ACHN (cell line): ENCODE results near the gene PER1.
"Not testable (repeated sequence)": the region's sequence is repeated elsewhere in the genome, so short reads cannot be mapped to it uniquely, and the experiment has no call there.

ENCODE experiments used
- DNase-seq: peaks from one replicate; pipeline ENCODE4 v3.0.0-alpha.2; 2015
- in situ Hi-C: cut with HindIII; loops from 2 replicates; pipeline ENCODE4 v1.10.0; 2017; ENCODE audit warnings: low sequenced_read_pairs, low pct_ligation_motif_present, low pct_unique_long_range_greater_than_20kb

PER1 gene

DNA sequence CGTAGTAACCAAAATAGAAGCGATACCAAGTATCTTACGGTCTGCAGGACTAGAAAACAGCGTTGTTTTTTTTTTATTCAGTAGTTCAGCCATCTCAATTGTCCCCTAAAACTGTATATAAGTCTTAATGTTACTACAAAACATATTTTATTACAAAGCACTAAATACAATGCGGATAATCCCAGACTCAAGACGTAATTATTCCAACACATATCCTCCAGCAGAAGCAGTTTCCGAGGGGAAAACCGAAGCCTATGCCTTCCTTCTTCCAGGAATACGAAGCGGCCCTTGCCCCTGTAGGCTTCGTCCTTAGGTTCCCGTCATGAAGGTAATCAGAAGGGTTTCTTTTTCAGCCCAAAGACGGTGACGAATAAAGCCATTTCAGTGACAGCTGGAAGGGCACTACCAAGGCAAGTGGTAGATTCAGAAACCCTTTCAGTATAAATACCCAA lies 21.7 kb upstream of the PER1 start:
- in situ Hi-C loops = no loop called here
- DNase-seq = no peak

DNA sequence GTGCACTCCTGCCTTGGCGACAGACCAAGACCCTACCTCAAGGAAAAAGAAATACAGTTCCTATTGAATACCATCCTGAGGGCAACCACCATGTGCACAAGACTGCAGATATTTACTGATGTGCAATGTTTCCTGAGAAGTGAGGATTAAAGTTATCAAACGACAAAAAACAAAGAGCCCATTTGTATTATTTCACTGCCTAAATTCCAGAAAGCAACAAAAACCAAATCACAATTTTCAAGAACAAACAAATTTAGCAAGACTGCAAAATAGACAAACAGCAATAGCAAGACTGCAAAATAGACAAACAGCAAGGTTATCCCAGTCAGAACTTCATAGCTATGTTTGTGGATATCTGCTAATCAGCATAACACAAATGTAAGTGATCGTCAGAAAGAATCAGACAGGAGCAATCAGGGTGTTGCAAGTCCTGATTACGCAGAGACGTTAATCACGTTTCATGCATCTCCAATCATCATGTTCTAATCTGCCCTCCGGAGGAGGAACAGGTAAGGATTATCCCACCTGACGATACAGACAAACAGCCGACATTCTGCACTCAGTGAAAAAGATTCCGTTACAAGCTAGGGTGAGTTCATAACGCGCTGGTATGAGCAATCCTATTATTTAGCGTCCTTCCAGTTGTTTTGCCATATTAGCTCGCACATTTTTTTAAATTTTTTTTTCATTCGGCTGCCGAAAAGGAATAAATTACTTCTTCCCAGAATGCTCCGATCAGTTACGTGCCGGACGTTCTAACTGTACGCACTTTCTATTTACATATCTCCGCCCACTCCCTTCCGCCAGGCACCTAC lies 21.1 kb upstream of the PER1 start:
- in situ Hi-C loops = no loop called here
- DNase-seq = peak; percentile 99

DNA sequence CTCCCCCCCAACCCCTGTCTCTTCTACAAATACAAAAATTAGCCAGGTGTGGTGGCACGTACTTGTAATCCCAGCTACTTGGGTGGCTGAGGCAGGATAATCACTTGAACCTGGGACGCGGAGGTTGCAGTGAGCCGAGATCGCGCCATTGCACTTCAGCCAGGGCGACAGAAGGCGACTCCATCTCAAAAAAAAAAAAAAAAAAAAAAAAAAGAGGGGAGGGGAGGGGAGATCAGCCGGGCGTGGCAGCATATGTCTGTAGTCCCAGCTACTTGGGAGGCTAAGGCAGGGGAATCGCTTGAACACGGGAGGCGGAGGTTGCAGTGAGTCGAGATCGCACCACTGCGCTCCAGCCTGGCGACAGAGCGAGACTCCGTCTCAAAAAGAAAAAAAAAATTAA lies 18.0 kb upstream of the PER1 start:
- in situ Hi-C loops, DNase-seq: not testable (repeated sequence)

DNA sequence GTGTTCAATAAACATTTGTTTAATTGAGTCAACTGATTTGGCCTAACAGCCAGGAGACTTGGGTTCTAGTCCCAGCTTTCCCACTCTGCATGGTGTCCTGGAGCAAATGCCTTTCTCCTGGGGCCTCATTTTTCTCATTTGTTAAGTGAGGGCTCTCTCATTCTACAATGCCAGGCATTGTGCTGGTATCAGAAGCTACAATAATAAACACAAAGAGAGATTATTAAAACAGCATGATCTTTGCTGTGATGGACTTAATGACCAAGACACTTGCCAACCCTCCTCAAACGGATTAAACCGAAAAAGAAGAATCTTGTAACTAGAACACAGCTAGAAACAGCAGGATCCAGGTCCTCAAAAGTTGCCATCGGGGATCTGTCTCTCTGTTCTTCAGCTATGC lies 15.3 kb upstream of the PER1 start:
- in situ Hi-C loops = no loop called here
- DNase-seq = no peak

DNA sequence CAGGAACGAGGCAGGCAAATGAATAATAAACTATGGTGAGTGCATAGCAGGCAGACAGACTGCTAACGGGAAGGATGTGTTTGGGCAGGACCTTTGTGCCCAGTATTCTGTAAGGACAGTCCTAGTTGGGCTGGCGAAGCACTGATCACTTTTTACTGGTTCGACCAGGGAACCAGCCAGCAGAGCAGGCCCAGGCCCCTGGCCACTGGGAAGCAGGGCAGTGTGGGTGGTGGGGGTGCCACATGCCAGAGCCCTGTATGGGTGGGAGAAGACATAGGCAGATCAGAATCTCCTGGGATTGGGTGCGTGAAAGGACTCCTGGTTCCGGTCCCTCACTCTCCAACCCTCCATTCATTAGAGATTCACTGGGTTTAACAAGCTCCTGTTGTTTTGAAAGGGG lies 14.5 kb upstream of the PER1 start:
- in situ Hi-C loops = no loop called here
- no peak for DNase-seq

DNA sequence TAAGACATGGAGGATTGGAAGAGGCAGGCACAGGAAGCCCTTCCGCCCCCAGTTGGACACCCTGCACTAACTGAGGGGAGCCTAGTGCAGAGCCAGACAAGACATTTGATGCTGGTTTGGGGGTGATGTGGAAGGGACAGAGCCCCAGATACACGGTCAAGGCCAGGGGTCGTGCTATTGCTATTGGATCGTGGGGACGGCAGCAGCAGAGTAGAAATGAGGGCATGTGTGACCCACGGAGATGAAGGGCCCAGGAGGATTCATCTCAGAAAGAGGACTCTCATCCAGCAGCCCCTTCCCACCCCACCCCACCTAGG lies 12.6 kb upstream of the PER1 start:
- in situ Hi-C loops = no loop called here

DNA sequence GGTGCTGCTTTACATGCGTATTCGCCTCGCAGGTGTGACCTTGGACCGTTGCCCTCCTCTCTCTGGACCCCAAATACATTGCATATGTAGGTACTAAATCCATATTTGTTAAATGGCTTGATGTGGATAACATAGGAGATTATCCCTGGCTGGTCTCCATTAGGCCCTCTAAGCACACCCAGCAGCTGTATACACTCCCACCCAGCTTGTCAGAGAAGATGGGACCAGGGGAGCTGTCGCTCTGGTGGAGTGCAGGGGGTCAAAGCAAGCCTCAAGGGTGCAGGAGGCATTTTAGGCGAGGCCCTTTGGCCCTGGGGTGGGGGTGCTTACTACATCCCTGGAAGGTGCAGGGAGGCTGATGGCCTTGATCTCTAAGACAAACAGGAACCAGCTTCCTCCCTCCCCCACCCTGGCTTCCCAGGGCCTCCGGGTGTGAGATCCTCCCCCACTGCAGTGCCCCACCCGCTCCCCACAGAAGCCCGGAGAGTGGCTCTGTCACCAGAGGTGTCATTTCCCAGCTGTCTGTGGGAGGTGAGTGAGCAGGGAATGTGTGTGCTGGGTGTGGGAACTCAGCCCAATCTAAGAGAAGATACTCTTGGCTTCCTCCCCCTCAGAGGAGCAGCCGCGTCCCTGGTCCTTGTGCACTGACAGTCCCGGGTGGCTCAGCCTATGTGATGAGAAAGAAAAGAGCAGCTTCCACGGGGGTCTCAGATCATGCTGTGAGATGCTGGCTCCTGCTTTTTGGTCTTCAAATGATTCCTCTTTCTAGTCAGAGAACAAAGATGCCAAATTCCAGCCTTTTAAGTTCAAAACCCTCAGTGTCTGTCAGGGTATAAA lies 12.0 kb upstream of the PER1 start:
- no peak for DNase-seq
- in situ Hi-C loops = no loop called here

More for the DNA sequence above, 12.6 kb upstream of the PER1 start:
- DNase-seq = no peak

DNA sequence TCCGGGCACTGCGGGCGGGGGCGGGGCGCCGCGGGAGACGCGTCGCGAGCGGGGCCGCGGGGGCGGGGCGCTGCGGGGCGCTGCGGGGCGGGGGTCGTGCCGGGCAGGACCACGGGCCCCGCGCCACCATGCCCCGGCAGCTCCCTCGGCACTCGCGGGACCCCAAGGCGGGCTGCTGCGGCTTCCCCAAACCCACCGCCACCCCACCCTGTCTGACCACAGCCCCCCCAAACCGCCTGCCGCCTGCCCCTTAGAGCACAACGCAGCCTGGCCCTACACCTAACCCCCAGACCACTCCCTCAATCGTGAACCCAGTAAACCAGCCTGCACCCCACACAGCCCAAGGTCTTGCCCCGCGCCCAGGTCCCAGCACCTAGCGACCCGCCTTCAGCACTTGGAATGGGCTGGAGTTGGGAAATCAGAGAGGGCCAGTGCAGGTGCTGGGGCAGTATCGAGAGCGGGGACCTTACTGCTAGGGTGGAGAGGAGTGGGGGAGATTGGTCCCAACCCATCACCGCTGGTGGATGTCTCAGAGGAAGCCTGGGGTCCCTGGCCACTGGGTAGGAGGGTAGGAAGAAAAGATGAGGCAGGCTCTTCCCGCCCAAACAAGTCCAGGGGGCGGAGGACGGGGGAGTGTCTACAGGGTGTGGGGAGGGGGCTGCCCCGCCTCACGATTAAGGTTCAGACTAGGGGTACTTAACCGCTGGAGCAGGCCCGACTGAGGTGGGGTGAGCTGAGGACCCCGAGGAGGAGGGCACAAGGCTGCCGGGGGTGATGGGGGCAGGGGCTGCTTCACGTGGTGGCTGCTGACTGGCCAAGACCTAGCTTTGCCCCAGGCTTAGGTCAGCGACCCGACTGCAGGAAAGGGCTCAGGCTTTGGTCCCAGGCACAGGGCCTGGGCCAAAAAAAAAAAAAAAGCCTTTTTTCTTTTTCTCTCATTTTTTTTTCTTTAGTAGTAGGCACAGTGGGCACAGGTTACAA lies 11.1 kb upstream of the PER1 start:
- in situ Hi-C loops = no loop called here
- DNase-seq = peak; percentile 30

DNA sequence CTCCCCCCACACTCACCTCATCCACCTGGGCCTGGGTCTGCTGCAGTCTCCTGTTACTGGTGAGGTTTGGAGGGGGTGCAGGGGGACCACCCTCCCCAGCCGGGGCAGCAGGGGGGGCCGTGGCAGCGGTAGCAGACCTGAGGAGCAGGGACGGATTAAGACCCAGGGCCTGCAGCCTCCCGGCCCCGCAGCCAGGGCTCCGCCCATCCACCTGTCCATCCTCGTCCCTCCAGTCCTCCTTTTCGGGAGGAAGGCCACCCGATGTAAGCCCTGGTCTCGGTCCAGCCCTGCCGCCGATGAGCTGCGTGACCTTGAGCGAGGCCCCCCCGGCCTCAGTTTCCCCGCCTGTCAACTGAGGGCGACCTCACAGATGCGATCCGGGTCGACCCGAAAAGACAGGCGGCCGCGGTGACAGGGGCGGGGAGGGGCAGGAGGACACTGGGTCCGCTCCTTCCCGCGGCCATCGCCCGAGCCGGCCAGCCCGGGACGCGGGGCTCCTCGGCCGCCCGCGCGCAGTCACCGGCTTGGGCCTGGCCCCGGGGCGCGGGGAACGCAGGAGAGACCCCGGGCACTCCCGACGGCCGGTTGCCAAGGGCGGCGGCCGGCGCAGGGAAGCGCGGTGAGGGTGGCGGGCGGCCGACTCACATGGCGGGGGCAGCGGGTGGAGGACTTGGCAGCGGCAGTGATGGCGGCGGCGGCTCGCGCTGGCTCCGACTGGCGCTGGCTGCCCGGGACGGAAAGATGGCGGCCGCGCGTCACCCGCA lies 10.2 kb upstream of the PER1 start, which contains the start of gene VAMP2:
Gene VAMP2 (minus strand): TSS at position 716 of the 764 bp plus-strand sequence. CDS start 69 bp downstream, at position 647.
- in situ Hi-C loops = no loop called here
- peak; percentile 78 for DNase-seq

DNA sequence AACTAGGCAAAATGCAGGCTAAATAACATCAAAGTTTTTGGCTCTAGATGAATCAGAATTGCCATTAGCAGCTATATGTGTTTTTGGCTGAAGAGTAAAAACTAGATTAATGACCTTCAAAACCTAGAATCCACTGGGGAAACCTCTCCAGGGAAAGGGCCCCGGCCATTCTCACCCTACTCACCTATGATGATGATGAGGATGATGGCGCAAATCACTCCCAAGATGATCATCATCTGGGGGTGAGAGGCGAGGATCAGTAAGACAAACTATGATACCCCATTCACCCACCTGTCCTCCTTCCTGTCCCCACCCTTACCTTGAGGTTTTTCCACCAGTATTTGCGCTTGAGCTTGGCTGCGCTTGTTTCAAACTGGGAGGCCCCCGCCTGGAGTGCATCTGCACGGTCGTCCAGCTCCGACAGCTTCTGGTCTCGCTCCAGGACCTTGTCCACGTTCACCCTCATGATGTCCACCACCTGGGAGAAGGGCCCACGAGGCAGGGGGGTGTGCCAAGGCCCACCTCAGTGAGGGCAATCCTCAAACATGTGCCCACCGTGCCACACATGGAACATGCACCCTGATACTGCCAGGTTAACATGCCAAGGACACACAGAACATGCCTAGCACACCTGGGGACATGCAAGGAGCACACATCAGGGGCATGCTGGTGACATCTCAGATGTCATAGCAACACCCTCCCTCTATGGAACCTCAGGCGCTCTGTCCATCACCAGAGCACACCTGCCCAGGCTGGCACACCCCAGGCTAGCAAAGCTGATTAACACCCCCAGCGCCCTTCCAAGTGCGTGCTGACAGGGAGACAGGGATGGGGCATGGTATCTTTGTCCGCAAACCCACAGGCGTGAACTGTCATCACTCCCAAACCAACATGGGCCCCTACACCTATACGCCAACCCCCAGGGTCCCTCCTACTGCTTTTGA lies 9.4 kb upstream of the PER1 start:
- no peak for DNase-seq
- in situ Hi-C loops = no loop called here

DNA sequence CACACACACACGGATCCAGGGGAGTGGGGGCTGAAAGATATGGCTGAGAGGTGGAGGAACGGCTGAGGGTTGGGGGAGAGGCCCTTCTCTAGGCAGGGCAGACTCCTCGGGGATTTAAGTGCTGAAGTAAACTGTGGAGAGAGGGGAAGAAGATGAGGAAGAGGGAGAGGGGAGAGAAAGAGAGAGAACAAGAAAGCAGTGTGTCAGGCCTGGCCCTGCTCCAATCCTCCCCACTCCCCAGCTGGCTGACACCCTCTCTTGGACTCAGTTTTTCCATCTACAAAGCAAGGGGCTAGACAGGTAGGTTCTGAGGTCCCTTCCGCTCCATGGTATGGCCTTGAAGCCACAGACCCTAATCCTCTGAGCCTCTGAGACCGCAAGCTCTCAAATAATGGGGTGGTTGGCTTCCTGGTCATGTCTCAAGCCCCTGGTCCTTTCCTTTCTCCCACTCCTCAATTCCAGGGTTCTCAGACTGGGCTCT lies 8.6 kb upstream of the PER1 start:
- DNase-seq = no peak
- in situ Hi-C loops = no loop called here

DNA sequence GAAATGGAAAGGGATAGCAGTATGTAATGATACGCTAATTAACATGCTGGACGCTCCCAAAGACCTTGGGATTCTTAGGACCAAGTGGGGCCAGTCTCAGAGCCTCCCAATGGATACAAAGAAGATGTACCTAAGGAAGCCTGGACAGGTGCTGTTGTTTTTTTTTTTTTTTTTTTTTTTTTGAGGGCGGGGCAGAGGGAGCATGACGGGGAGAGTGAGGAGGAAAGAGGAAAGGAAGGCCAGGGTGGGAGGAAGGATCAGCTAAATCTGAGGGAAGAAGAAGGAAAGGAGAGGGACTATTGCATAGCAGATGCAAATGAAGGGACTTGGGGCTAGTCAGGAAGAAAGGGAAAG lies 8.0 kb upstream of the PER1 start:
- no peak for DNase-seq
- in situ Hi-C loops = no loop called here

DNA sequence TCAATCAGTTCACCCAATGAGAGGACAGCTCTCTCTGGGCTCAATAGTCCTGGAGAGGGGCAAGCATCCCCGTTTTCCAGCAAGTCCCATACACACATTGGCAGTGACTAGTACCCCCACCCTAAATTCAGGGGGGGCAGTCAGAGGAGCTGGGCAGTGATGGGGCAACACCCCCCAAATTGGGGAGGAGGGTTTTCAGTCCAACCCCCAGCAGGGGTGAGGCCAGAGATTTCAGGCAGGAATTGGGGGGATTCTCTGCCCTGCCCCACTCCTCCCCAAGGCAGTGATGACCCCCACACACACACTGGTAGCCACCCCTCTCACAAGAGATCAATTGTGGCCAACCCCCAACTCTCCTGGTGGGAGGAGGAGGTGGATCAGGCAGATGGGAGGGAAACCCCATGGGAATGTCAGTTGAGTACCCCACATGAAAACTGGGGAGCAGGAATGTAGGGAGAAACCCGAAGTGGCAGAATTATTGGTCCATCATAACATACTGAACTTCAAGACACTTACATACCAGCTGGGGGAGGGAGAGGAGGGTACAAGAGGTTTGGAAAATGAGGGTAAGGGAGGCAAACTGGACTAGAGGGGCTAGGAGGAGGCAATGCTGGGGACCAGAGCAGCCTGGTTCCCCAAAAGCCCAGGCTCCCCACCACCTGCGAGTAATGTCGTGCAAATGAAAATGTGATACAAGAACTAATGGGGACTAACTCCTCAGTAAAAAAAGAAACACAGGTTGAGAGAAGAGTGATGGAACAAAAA lies 7.4 kb upstream of the PER1 start:
- no peak for DNase-seq
- in situ Hi-C loops = no loop called here

DNA sequence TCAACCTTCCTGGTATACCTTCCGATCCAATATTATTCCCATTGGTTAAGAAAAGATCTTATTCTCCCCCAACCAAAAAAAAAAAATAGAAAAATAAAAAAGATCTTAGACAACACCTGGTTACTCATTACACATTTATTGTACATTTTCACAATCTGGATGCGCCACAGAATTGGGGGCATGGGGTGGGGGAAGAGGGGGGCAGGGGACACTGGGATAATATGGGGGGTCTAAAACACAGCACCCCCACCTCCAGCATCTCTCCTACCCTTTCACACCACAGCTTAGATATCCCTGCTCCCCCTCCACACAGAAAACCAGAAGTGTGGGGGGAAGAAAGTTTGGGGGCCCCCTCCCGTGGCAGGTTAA lies 6.8 kb upstream of the PER1 start:
- DNase-seq = no peak
- in situ Hi-C loops = no loop called here

DNA sequence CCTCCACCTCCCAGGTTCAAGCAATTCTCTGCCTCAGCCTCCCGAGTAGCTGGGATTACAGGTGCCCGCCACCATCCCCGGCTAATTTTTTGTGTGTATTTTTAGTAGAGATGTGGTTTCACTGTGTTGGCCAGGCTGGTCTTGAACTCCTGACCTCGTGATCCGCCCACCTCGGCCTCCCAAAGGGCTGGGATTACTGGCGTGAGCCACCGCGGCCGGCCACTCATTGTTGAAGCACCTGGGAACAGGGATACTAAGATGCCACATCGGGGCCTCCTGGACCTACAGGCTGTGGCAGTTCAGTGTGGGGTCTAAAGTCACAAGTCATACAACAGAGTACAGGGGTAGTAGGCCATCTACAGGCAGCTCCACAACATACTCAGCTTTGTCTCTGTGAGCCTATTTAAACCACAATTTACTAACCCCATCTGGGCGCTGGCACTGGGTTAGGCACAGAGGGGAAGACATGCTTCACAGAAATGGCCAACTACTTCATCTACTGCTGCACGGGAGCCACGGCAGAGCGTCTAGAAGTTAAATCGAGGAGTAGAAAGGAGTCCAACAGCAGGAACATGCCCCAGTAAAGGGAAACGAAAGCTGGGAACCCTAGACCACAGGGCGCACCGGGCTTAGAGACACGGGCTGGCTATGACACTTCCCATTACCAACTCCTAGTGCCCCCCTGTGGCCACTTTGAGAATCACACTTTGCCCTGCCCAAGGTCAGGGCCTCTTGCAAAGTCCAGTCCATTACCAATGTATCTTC lies 6.2 kb upstream of the PER1 start:
- in situ Hi-C loops = no loop called here
- peak; percentile 92 for DNase-seq
